ENCODE data around the gene LARP4B.

GRCh38 chr10:944034-944831 lies 12.7 kb upstream of the LARP4B start:
- no peak for TF ChIP-seq POLR2AphosphoS5 (IDR thresholded peaks at IDR 0.05; ENCODE audit: borderline replicate concordance, low read depth, low read length)
- no peak for TF ChIP-seq EZH2 (IDR thresholded peaks at IDR 0.05)
